HG02943 (cell line): ENCODE results near the gene BRAF.
"Not testable (repeated sequence)": the region's sequence is repeated elsewhere in the genome, so short reads cannot be mapped to it uniquely, and the experiment has no call there.

ENCODE experiments used
- ATAC-seq: cut with Tn5 transposase; IDR thresholded peaks from one replicate; pipeline ENCODE4 v1.9.1; 2021; ENCODE audit warnings: mild to moderate bottlenecking, low read depth, moderate library complexity; ENCODE audit not compliant: unreplicated experiment

The BRAF gene

DNA sequence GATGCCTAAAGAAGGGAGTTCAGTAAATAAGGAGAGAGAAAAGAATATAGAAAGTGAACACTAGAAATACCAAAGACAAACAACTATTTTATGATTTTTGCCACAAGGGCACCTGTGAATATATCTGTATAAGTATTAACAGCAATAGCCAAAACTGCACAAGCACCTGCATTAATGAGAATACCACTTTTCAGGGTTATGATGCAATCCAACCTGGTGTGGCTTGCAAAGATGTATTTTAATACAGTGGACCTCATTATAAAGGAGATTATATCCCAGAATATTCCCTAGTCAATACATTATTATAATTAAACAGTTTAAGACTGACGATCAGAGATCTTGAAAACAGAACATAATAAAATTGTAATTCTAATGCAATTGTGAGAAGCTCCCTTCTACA, 4.0 kb downstream of the BRAF start:
- ATAC-seq, result no peak

DNA sequence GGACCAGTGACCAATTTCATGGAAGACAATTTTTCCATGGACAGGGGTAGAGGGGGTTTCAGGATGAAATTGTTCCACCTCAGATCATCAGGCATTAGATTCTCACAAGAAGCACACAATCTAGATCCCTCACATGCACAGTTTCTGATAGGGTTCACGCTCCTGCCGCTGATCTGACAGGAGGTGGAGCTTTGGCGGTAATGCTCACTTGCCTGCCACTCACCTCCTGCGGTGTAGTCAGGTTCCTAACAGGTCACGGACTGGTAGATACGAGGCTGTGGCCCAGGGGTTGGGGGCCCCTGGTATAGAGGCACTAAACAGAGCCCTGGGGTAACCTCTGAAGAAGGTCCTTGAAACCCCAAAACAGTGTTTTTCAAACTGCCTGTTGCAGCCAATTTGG, 6.5 kb downstream of the BRAF start:
- no peak for ATAC-seq

DNA sequence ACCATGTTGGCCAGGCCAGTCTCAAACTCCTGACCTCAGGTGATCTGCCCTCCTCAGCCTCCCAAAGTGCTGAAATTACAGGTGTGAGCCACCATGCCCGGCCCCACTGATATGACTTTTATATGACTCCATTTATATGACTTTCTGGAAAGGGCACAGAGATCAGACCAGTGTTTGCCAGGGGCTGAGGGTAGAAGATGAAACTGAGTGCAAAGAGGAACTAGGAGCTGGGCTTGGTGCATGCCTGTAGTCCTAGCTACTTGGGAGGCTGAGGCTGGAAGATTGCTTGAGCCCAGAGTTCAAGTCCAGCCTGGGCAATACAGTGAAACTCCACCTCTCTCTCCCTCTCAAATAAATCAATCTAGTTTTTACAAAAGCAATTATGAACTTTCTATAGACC, 7.5 kb downstream of the BRAF start:
- ATAC-seq, result no peak

DNA sequence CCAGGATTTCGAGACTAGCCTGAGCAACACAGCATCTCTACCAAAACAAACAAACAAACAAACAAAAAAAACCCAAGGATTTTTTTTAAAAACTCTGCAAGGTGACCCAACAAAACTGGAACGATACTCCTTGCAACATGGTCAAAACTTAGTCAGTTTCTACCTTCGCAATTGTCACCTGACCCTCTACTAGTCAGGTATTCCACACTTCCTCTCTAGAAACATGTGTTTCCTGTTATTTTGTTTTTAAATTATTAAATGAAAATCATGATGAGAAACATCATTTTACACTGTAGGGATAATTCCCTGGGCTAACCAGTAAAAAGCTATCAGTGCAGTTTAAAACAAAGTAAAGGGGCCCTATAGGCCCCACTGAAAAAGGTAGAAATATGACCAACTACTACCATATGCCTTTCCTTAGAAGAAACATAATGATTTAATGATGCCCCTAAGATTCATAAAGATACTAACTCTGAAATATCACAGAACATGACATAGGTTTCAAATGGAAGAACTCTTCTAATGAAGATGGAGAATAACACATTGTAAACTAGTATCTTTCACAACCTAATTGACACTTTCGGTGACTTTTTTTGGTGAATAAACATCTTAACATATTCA, 8.7 kb downstream of the BRAF start:
- no peak for ATAC-seq

DNA sequence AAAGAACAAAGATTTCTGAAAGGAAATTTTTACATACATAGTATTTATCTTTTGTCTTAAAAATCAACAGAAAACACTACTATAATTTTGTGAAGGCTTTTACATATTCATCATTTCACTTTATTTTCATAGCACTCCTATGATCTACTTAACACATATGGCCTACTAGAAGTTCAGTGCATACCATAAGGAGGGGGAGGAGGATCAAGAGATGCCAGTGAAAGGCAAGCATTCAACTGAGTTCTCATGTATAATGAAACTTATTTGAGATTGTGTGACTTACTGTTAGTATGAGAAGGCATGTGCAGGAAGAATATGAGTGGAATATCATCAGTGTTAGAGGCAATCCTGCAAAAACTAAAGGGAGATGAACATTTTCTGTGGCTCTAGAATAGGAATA, 10.6 kb downstream of the BRAF start:
- no peak for ATAC-seq

DNA sequence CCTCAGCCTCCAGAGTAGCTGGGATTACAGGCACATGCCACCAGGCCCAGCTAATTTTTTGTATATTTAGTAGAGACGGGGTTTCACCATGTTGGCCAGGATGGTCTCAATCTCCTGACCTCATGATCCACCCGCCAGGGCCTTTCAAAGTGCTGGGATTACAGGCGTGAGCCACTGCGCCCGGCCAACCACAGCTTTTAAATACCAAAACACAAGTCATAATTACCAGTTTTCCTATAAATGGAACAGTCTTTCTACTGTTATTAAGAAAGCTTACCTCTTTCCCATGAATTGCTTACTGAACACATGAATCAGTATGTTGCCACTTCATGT, 11.2 kb downstream of the BRAF start:
- ATAC-seq, result not testable (repeated sequence)

DNA sequence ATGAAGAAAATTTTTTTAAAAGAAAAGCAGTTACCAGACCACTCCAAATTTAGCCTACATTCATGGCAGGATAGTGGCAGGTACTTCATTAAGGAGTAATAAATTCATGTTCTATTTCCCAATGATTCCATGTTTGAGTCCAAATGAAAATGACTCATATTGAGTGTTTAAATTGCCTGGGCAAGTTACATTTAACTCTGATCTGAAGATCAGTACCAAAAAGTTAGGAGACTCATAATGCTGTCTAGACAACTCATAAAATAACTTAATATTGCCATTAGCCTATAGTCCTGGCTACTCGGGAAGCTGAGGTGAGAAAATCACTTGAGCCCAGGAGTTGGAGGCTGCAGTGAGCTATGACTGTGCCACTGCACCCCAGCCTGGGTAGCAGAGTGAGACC, 13.0 kb downstream of the BRAF start:
- ATAC-seq, result no peak

DNA sequence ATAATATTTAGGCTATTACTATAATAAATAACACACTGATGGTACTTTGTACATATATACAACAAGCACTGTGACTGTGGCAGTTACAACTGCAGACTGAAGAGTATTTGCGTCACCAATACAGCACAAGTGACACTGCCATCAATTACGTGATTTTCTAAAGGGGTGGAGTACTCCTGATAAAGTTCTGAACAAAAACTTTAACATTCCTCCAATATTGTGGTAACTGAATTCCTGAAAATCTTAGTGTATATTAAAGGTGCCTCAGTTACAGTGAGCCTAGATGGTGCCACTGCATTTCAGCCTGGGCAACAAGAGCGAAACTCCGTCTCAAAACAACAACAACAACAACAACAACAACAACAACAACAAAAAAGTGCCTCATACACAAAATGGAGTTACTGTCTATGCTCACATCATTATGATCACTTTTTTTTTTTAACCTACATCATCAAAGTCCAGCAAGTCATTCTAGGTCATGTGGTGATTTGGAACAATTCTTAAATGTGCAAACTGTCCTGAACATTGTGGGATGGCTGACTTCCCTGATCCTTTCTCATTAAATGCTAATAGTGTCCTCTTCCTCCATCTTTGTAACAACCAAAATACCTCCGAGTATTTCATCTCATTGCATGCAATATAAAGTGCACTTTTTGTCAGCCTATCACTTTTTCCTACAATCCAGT, 15.1 kb downstream of the BRAF start:
- no peak for ATAC-seq

DNA sequence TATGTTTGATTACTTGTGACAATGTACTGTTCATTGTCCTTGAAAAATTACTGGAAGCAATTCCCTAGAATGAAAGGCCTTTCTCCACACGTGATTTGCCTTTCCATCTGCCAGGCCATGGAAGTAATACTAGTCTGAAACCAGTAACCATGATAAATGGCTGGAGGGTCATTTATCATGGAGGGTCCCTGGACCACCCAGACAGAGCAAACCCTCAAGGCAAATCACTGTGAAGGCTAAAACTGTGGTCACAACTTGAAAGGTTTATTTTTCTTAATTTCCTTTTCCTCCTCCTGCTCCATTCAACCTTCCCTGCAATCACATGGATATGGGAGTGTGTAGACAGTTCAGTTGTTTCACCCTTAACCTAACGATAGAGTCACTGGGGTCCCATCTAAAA, 16.4 kb downstream of the BRAF start:
- ATAC-seq, result no peak

DNA sequence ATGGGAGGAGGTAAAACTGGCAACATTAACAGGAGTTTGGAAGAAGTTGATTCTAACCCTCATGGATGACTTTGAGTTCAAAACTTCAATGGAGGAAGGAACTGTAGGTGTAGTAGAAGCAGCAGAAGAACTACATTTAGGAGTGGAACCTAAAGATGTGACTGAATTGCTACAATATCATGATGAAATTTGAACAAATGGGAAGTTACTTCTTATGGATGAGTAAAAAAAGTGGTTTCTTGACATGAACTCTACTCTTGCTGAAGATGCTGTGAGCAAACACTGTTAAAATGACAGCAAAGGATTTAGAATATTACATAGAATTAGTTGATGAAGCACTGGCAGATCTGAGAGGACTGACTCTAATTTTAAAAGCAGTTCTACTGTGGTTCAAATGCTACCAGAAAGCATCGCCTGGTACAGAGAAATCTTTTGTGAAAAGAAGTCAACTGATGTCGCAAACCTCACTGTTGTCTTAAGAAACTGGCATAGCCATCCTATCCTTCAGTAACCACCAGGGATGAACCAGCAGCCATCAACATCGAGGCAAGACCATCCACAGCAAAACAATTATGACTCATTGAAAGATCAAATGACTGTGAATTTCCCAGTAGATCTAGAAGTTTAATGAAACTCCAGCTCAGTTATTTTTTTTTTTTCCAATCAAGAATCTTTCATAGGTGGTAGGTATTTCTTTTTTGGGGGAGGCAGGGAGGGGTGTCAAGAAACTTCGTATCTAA, 20.8 kb downstream of the BRAF start:
- ATAC-seq, result no peak

DNA sequence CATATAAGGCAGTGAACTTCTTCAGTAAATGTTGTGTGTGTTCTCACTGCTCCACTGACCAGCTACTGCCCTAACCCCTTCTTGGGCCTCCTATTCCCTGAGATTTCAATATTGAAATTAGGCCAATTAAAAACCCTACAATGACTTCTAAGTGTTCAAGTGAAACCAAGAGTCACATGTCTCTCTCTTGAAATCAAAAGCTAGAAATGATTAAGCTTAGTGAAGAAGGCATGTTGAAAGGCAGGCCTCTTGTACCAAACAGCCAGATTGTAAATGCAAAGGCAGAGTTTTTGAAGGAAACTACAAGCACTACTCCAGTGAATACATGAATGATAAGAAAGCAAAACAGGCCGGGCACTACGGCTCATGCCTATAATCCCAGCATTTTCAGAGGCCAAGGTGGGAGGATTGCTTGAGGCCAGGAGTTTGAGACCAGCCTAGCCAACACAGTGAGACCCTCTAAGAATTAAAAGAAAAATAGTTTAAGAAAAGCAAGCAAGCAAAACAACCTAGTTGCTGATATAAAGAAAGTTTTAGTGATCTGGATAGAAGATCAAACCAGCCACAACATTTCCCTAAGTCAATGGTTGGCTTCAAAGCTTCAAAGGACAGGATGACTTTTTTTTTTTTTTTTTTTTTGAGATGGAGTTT, 22.3 kb downstream of the BRAF start:
- ATAC-seq, result no peak

DNA sequence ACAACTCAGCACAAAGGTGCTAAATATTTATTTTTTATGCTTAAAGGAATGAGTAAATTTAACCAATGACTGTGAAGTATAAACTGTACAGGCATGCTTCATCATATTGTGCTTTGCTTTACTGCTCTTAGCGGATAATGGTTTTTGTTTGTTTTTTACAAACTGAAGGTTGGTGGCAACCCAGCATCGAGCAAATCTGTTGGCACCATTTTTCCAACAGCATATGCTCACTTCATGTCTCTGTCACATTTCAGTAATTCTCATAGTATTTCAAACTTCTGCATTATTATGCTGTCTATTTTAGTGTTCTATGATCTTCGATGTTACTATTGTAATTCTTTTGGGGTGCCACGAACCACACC, 22.8 kb downstream of the BRAF start:
- ATAC-seq, result no peak

DNA sequence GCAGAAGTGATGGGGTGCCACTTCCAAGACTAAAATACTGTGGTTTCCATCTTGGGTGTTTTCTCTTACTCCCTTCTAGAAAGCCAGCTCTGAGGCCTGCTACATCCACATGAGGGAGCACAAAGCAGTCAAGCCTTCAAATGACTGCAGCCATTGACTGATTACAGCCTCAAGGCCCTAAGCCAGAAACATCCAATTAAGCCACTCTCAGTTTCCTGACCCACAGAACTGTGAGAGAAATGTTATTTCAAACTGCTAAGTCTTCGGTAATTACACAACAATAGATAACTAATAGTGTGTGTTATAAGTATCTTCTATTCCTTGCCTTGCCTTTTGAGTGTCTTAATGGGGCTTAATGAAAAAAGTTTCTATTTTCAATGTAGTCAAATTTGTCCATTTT, 24.8 kb downstream of the BRAF start:
- ATAC-seq, result no peak

DNA sequence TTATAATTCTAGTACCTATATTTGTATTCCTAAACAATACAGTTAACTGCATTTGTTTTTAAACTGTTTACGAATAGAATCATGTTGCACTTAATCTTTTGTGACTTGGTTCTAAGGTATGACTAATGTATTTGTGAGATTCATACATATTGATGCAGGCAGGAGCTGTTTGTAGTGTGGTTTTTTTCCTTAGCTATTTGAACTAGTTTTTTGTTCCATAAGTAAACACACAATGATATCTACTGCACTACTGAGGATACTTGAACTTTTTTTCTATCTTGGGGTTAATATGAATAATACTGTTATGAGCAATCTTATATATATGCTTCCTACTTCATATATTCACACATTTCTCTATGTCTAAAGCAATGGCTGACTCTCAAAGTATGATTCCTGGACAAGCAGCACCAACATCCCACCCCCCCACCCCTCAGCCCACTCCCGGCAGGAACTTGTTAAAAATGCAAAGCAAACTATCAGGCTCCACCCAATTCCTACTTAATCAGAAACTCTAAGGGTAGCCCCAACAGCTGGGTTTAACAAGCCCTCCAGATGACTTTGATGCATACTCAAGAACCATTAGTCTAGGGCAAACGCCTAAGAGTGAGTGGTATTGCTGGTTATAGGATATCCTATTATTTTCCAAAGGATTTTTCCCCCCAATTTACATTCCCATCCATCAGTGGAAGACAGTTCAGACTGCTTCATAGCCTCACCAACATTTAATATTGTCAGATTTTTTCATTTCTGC, 25.8 kb downstream of the BRAF start:
- no peak for ATAC-seq

DNA sequence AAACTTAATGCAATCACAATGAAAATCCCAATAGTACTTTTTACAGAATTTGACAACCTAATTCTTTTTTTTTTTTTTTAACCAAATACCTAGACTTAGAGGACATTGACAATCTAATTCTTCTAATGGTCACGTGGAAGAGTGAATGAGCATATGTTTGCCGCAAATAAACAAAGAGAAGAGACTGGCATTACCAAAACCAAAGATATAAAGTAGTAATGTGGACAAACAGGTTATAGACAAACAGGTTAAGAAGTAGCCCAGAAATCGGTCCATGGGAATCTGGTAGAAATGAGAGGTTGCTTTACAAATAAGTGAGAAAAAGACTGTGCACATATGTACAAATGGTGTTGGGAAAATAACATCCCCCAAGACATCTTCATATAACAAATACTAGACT, 27.7 kb downstream of the BRAF start:
- no peak for ATAC-seq

DNA sequence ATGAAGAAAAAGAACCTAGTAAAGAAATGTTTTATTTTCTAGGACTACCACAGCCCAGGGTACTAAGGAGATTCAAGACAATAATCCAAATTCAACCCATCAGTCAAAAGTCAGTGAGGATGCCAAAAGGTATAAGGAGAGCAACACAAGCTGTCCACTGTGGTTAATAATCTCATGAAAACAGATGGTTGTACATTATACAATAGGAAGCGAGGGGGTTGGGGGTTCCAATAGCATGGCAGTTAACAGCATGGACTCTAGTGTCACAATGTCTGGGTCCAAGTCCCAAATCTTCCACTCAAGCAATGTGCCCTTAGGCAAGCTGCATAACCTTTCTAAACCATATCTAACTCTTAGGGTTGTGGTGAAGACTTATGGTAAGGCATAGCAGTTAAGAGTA, 35.1 kb downstream of the BRAF start:
- no peak for ATAC-seq

DNA sequence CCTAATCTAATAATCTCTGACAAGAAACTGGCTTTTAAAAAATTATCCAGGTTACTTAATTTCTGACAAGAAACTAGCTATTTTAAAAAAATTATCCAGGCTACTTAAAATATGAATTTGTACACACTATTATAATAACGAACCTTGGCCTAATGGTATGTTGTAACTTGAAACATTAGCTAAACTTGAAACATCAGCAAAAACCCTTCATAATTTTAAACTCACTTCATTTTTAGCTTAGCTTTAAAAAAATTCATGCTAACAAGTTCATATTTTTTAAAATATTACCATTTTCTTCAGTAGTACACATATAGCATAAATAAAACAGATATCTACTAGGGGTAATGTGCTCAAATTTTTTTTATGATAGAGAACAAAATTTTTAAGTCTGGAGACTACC, 35.6 kb downstream of the BRAF start:
- no peak for ATAC-seq

DNA sequence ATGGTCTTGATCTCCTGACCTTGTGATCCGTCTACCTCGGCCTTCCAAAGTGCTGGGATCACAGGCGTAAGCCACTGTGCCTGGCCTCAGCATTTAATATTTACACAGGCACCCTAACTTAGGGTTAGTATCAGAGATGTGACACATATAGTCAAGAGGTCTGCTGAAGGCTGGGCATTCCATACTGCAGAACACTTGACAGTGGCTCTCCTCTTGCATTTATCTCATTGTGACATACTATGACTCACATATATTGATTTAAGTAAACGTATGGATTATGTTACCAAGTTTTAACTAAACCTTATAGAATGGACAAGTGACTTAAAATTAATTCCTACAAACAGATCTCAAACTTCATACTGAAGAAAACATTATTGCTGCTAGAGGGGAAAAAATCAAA, 36.6 kb downstream of the BRAF start:
- ATAC-seq, result no peak

DNA sequence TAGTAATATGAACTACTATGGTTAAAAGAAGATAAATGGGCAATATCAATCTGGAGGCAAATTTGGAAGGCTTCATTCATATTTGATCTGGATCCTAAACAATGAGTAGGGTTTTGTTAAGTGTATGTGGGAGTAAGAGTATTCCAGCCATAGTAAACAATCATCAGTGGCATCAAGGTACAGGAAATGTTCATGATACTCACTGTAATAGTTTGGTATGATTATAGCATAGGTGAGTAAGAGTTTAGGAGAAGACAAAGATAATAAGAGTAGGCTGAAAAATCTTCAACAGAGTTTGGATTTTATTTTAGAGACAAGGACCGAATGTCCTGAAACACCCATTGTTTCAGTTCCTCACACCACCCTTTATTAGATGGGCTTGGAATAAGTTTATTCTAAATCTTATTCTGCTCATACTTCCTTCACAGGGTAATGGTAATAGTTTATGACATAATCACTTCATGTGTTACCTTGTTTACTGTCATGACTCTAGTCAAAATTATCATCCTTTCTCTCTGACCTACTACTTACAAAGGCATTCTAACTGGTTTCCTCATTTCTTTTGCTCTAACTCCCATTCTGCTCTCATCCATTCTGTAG, 38.9 kb downstream of the BRAF start:
- ATAC-seq, result no peak

DNA sequence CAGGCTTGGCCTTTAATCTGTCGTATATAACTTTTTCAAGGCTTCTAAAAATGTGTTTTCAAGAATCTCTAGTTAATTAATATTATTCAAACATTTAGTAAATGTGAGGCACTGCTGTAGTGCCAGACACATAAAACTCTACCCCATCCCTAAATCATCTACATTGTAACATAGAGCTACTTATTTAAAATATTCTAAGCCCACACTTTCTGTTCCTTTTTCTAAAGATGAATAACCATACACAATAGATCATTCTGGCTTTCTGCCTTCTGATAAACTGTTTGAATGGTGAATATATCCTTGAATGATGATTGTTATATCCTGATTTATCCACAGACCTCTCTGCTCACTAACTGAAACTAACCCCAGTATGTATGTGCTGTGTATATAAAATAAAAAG, 41.4 kb downstream of the BRAF start:
- ATAC-seq, result no peak

DNA sequence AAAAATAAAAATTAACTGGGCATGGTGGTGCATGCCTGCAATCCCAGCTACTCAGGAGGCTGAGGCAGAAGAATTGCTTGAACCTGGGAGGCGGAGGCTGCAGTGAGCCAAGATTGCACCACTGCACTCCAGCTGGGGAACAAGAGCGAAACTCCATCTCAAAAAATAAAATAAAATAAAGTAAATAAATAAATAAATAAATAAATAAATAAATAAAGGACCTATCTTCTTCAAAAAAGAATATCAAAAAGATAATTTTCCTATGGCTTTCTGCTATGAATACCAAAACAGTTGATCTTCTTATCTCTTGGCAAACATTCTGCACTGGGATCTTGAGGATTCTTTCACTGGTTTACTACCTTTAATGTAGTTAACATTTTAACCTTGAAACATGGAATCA, 41.9 kb downstream of the BRAF start:
- not testable (repeated sequence) for ATAC-seq
